T-helper 22 cell (primary cell): ENCODE results near the gene TRIP6.
A peak's percentile ranks its signal among the peaks of the same experiment; 100 is the strongest.

Source experiments
- DNase-seq: peaks from one replicate; pipeline ENCODE4 v3.0.0-alpha.2; 2020; ENCODE audit warnings: low read depth

TRIP6 gene

GRCh38 chr7:100873599-100874299, 6.6 kb downstream of the TRIP6 start:
- DNase-seq = no peak

DNA sequence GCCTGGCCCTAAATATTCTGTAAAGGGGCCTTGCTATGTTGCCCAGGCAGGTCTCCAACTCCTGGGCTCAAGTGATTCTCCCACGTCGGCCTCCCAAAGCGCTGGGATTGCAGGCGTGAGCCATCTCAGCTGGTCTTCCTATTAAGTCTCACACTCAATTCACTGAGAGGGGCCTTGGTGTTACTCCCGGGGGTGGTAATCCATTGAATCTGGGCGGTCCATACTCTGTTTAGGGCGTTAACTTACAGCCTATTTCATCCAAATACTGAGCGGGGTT, 7.1 kb downstream of the TRIP6 start:
- no peak for DNase-seq

GRCh38 chr7:100874577-100875355, 7.6 kb downstream of the TRIP6 start, which contains the start of gene SRRT:
Gene SRRT (plus strand): TSS chr7:100875103. CDS start chr7:100875591, 488 bp downstream.
- peak; percentile 96 for DNase-seq

DNA sequence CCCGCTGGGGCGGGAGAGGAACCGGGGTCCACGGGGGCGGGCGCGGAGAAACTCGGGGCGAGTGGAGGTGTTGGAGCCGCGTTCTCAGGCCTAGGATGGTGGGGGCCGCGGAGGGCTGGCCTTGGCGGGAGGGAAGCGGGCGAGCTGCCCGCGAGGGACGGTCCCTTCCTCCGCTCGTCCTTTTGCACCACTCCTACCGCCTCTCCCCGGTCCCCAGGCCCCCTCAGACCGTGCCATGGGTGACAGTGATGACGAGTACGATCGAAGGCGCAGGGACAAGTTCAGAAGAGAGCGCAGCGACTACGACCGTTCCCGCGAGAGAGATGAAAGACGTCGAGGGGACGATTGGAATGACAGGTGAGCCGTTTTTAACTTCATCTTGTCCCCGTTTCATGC, 8.2 kb downstream of the TRIP6 start:
- DNase-seq = no peak

GRCh38 chr7:100878013-100878412, 10.8 kb downstream of the TRIP6 start:
- no peak for DNase-seq

DNA sequence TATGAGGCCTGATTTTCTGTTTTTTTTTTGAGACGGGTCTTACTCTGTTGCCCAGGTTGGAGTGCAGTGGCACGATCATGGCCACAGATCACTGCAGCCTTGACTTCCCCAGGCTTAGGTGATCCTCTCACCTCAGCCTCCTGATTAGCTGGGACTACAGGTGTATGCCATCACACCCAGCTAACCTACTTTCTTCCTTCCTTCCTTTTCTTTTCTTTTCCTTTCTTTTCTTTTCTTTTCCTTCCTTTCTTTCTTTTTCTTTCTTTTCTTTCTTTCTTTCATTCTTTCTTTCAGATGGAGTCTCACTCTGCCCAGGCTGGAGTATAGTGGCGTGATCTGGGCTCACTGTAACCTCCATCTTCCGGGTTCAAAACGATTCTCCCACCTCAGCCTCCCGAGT, 11.5 kb downstream of the TRIP6 start:
- no peak for DNase-seq

- DNase-seq = no peak
Measured at GRCh38 chr7:100879685-100880261, 12.6 kb downstream of the TRIP6 start.

GRCh38 chr7:100880645-100881044, 13.5 kb downstream of the TRIP6 start:
- DNase-seq = no peak

DNA sequence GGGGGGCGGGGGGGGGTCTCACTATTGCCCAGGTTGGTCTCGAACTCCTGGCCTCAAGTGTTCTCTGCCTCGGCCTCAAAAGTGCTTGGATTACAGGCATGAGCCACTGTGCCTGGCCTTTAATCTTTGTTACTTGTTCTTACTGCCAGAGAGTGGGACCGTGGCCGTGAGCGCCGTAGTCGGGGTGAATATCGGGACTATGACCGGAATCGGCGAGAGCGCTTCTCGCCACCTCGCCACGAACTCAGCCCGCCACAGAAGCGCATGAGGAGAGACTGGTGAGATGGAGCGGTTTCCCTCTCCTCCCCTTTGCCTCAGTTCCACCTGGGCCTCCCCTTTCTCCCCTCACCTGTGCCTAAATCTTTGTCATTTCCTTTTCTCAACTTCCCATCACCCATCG, 13.9 kb downstream of the TRIP6 start:
- no peak for DNase-seq

- no peak for DNase-seq
Measured at GRCh38 chr7:100882201-100882600, 15.0 kb downstream of the TRIP6 start.

DNA sequence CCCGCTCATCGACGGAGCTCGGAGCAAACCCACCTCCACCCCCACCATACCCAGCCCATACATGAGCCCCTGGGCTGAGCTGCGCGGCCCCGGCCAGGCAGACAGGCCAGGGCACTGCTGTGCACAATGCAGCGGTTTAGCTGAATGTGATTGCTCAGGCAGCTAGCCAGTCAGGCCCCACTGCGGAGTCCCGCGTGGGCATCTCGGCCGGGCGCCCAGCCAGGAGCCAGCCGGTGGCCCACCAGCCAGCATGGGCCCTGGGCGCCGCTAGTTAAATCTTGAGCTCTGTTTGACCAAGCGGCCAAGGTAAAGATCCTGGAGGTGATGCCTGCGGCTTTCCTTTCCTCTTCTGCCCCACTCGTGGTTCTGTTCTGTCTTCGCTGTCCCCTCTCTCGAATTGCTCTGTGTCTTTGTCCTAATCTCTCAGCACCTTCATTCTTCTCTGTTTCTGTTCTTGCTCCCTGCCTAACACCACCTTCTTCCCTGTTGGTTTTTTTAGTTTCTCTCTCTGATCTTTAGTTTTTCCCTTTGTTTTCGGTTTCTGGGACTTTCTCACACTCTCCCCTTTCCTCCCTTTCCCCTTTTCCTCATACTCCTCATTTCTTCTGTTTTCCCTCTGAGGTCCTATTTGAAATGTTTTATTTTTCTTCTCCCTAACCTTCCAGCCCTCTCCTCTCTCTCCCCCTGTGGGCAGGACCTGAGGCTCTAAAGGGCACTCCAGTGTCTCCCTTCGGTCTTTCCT, 15.8 kb downstream of the TRIP6 start:
- DNase-seq = no peak

DNA sequence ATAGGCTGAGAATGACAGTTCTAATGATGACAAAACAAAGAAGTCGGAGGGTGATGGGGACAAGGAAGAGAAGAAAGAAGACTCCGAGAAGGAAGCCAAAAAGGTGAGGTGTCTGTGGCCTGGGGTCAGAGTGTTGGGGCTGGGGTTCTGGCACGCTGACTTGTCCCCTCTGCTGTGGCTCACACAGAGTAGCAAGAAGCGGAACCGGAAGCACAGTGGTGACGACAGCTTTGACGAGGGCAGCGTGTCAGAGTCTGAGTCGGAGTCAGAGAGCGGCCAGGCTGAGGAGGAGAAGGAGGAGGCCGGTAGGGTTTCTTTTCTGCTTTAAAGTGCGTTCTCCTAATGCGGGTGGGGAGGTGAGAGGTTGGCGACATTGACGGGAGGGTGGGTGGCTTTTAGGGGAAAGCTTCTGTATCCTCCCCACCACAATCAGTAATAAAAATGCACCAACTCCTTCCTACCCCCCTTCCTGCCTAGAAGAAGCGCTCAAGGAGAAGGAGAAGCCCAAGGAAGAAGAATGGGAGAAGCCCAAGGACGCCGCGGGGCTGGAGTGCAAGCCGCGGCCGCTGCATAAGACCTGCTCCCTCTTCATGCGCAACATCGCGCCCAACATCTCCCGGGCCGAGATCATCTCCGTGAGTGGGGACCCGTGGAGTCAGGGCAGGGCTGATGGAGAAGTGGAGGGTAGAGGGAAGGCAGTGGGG, 17.7 kb downstream of the TRIP6 start:
- DNase-seq = peak; percentile 16

DNA sequence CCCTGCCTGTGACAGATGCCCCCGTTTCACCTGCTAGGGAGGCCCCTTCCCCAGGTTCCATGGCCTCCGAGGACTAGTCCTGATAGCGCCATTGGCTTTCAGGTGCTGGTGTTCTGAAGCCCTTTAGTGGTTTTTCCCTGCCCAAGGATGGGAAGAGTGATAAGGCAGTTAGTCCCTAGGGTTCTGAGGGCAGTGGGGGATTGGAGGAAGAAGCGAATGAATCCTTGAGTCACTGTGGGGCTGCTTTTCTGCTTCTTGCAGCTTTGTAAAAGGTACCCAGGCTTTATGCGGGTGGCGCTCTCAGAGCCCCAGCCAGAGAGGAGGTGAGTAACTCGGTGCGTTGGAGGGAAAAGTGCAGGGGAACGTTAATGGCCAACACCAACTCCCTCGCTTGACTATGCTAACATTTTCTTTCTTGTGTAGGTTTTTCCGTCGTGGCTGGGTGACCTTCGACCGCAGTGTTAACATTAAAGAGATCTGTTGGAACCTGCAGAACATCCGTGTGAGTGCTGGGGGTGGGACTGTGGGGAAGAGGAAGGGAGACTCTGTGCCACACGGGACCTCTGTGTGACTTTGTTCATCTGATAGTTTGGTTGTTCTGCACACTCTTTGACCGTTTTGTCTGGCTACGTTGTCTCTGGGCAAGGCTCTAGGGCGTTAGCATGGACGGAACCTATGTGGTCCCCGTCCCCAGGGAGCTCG, 18.4 kb downstream of the TRIP6 start:
- no peak for DNase-seq

GRCh38 chr7:100886142-100886935, 19.2 kb downstream of the TRIP6 start:
- DNase-seq = no peak

DNA sequence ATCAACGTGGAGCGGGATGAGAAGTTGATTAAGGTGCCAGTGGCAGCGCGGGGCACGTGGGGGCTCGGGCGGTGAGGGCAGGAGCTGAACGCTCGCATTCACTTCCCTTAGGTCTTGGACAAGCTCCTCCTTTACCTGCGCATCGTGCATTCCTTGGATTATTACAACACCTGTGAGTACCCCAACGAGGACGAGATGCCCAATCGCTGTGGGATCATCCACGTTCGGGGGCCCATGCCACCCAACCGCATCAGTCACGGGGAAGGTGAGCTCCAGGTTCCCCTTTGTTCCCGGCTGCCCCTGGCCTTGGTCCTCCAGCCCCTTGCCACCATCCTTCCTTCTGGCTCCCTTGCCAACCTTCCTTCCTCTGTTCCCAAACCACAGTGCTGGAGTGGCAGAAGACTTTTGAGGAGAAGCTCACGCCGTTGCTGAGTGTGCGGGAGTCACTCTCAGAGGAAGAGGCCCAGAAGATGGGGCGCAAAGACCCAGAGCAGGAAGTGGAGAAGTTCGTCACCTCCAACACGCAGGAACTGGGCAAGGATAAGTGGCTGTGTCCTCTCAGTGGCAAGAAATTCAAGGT, 19.8 kb downstream of the TRIP6 start:
- DNase-seq = no peak

GRCh38 chr7:100887516-100888290, 20.5 kb downstream of the TRIP6 start:
- DNase-seq = peak; percentile 57

- DNase-seq = no peak
Measured at GRCh38 chr7:100888291-100888987, 21.3 kb downstream of the TRIP6 start.

- DNase-seq = no peak
Measured at GRCh38 chr7:100888988-100889750, 22.0 kb downstream of the TRIP6 start, which contains the start of gene UFSP1. Gene UFSP1 (minus strand): TSS chr7:100889715. CDS start chr7:100889271, 444 bp downstream.
